Posterior cingulate gyrus (tissue), 11 donors: Measurements from ENCODE around the gene COL18A1.
"Not testable (repeated sequence)": the region's sequence is repeated elsewhere in the genome, so short reads cannot be mapped to it uniquely, and the experiment has no call there.

Experiments
- DNase-seq, 10 donors: peaks; one replicate each; pipeline versions ENCODE4 v3.0.0 to v3.0.0-alpha.2; 2020 to 2021; ENCODE audit warnings: mixed read lengths in 3 of 10
- intact Hi-C: fragments of 100-400 bp; cut with DNase I; formaldehyde crosslinking; loops from one replicate; pipeline ENCODE4 v1.15.1; 2023

The COL18A1 gene

DNA sequence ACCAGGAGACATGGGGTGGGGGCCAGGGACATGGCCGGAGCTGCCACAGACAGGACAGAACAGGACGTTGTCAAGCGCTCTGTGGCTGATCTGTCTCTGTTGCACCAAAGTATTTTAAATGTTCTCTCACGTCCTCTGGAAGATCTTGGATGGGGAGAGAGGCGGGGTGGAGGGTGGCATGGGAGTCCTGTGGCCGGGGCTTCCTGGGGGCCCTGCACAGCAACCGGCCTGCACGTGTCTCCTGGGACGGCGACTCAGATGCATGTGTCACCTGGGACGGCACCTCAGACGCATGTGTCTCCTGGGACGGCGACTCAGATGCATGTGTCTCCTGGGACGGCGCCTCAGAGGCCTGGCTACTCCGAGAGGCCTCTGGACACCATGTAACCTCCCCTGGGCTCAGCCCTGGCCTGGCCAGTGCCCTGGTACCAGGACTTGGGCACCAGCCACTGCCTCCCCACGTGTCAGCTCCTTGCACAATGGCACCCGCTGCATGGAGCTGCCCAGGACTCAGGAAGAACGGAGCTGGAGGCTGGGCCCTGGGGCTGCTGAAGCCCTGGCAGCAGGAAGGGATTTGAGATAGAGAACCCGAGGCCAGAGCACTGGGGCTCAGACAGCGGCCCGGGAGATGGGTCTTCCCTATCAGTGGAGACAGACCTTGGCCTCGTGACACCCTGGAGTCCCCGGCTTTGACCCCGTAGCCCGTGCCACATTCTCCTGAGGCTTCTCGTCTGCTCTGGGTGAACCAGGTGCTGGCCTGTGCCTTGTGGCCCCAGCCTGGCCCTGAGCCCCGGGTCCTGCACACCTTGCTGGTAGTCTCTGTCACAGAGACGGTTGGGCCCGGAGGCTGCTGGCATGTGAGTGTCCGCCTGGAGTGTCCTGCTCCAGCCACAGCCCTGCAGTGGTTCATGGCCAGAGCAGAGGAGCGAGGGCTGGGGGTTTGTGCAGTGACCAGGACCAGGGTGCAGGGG lies 152.0 kb downstream of the COL18A1 start:
- peak in 5 of 10 donors; percentile 22 to 90 (median 76) for DNase-seq
- intact Hi-C loops = loop anchor here (2.0 kb wide), 1 partner anchor 264 kb away; no protein-coding TSS in a partner anchor

DNA sequence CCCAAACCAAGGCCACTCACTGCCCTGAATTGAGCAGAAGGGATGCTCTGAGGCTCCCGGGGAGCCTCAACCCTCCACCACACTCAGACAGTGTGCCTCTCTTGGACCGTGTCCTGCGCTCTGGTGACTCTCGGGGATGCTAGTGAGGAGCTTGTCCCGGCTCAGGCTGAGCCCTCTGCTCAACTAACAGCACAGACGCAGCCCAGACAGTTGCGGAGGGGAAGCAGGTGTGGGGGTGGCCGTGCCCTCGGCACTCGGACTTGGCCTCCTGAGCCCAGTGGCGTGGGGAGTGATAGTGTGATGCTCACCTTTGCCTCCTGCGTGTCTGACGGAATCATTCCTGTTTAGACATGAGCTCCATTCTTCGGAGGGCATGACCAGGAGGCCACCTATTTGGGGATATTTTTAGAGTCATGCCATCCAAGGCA lies 152.7 kb downstream of the COL18A1 start:
- intact Hi-C loops = loop anchor here (2.0 kb wide), 1 partner anchor 263 kb away; no protein-coding TSS in a partner anchor
- peak in 5 of 10 donors; percentile 14 to 58 (median 38) for DNase-seq

DNA sequence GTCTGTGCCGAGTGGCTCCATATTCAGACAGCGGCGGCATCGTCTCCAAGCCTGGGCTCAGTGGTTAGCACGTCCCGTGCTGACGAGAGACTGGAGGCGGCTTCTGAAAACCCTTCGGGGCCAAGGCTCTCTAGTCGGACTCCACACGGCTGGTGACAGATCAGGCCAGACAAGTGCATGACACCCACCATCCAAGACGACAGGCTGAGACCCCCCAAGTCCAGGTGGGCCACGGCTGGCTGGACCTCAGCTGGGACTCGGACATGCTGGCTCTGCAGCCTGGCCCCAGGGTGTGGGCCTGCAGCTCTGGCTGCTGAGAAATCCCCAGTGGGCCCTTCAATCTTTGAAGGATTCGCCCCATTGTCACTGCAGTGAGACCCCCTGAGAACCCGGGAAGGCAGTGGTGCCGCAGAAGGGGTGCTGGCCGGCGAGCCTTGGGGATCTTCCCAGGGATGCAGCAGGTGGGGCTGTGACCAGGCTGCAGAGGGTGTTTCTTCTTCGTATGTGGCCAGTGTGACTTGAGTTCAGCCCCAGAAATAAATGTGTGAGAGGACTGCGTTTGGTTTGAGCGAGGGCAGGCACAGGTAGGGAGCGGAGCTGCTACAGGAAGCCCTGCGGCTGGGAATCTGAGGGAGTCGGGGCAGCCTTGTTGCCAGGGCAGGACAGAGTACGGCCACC lies 153.2 kb downstream of the COL18A1 start:
- peak in 6 of 10 donors; percentile 4 to 80 (median 44) for DNase-seq
- intact Hi-C loops = no loop called here

DNA sequence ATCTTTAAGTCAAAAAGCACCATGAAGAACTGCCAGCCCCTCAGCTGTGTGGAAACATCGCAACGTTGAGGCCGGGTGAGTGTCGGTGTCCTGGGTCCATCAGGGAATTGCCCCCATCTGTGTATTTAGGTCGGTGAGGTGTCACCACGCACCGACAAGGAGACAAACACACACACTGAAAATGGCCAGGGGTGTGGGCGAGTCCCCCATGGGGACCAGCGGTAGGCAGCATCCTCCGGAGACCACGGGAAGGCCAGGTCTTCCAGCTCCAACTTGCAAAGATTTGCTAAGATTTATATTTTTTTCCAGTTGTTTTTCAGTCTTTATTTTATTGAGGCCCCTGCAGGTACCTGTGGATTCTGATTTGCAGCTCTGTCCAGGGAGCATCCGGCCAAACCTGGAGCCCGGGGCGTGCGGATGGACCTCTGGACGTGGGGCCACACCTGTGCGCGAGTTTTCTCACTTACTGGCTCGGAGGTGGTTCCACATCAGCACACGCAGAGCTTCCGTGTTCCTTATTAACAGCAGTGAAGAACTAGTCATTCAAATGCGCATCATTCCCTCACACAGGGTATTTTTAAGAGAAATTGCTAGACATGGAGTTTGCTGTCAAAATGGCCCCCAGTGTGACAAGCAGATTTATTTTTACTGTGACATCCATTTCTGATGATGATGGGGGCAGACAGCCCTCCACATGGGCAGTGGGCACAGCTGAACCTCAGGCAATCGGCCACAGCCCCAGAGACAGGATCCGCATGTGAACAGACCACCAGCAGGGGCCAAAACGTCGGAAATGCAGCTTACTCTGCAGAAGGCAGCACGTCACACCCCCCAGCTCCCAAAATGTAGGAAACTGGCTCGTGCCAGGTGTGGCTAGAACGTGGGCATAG lies 154.5 kb downstream of the COL18A1 start:
- intact Hi-C loops = no loop called here
- peak in 5 of 10 donors; percentile 1 to 83 (median 67) for DNase-seq

DNA sequence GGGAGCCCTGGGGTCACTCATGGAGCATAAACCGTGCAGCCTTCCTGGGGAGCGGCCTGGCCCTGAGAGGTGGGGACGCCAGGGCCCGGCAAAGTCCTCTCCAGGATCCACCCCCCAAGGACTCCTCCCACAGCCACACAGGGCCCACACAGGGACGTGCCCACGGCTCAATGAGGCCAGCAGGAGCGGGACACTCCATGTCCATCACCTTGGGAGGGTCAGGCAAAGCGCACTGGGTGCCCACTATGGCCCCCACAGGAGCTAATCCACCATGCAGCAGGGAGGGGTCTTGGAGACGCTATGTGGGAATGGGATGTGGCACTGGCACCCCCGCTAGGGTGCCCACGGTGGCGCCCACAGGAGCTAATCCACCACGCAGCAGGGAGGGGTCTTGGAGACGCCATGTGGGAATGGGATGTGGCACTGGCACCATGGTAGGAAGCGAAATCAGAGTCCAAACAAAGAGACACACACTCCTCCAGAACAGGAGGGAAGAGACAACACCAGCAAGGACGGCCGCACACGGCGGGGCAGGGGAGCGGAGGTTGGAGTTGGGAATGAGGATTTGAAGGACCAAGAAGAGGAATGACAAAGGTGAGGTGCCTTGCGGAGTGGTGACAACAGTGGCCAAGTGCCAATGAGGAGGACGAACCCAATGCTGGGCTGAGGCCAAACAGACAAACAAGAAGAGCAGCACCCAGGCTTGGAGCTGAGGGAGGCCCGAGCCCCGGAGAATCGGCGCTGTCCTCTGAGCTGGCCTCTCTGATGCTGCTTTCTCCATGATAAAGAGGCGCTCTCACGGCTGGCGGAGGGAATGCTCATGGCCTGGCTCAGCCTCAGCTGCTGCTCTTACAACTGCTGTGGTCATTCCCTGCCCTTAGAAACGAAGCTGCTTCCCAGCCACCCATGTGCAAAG lies 155.4 kb downstream of the COL18A1 start:
- DNase-seq = peak in 5 of 10 donors; percentile 2 to 76 (median 35)
- intact Hi-C loops = no loop called here

DNA sequence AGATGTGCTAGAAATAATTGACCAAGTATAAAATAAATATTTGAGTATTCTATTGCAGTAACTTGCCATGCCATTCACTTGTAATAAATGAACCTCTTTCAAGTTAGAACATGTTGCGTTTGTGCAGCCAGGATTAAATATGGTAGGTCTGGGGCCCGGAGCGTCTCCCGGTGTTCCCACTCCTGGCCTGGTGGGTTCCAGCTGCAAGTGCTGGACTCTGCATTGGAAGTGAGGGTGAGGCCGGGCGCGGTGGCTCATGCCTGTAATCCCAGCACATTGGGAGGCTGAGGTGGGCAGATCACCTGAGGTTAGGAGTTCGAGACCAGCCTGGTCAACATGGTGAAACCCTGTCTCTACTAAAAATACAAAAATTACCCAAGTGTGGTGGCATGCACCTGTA lies 156.3 kb downstream of the COL18A1 start:
- intact Hi-C loops = not testable (repeated sequence)
- peak in 2 of 10 donors; percentile 1 to 59 for DNase-seq

DNA sequence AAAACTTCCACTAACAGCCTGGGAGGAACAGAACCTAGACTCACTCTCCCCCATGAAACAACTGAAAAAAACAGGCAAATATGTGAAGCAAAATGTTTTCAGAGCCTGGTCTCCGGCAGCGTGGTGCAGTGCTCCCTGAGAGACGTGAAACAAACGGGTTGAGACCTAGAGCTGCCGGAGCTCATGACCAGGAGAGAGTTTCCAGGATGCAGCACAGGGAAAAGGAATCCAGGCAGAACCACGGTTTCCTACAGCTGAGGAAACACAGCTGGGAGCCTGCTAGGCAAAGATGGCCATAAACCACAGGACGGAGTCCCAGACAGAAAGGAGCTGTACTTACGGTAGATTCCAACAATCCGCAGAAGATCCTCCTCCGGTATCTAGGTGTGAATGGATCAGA lies 157.4 kb downstream of the COL18A1 start:
- DNase-seq = peak in 1 of 10 donors; percentile 2
- intact Hi-C loops = no loop called here

DNA sequence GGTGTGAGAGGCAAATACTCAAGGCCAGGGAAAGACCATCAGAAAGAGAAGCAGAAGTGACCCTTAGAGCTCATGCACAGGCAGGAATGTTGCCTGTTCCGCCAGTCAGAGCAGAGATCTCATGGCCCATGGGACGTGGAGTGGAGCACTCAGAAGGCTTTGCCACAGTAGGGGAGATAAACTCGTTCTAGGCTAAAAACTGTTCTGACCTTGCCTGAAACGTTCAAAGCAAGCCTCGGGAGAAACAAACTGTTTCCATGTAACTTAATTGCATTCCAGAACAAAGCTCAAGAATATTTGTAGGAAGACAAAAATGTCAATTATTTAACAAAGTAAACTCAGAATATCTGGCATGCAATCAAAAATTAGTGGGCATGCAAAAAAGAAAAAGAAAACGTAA lies 158.0 kb downstream of the COL18A1 start:
- intact Hi-C loops = no loop called here
- peak in 1 of 10 donors; percentile 34 for DNase-seq
